Measurements from ENCODE around the gene ASB16.

DNA sequence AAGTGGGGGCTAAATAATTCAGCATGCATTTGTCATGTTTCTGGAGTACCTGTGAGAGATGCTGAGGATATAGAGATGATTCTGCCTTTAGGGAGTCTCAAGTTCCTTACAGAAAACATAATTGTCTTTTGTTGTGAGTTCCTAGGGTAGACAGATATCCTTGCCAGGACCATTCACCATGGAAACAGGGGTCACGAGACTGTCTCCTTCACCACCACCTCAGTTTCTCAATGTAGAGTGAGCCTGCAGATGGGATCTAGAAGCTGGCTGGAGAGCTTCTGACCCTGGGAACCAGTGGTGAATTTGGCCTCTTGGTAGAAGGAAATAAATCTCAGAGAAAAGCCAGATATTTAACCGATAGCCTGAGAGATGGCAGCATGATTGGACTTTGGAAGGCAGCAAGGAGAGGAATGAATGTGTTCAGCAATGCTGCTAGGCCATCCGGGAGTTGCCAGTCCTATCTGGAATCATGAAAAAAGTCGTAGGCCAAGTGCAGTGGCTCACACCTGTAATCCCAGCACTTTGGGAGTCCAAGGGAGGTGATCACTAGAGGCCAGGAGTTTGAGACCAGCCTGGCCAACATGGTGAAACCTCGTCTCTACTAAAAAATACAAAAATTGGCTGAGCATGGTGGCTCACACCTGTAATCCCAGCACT, 39.7 kb upstream of the ASB16 start:
- TF ChIP-seq, protein P1, sequence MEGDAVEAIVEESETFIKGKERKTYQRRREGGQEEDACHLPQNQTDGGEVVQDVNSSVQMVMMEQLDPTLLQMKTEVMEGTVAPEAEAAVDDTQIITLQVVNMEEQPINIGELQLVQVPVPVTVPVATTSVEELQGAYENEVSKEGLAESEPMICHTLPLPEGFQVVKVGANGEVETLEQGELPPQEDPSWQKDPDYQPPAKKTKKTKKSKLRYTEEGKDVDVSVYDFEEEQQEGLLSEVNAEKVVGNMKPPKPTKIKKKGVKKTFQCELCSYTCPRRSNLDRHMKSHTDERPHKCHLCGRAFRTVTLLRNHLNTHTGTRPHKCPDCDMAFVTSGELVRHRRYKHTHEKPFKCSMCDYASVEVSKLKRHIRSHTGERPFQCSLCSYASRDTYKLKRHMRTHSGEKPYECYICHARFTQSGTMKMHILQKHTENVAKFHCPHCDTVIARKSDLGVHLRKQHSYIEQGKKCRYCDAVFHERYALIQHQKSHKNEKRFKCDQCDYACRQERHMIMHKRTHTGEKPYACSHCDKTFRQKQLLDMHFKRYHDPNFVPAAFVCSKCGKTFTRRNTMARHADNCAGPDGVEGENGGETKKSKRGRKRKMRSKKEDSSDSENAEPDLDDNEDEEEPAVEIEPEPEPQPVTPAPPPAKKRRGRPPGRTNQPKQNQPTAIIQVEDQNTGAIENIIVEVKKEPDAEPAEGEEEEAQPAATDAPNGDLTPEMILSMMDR (IDR thresholded peaks at IDR 0.05; ENCODE audit: low read length): no peak
- TF ChIP-seq EZH2 (optimal IDR thresholded peaks at IDR 0.05; ENCODE audit: low read depth, low read length) (no peak), EZH2phosphoT487 (IDR thresholded peaks at IDR 0.05; ENCODE audit: low read length) (no peak)
